Neural cell (in vitro differentiated cells): ENCODE data around the gene FAM78B. TPM values are rescaled to one million over a fixed set of nuclear protein-coding genes. Genes with fewer than 3 reads are reported as not detected.

Source experiments
- H2AFZ ChIP-seq: fragments of 200-600, 300-800 bp; sonication (generic), shearing (Covaris generic); 2 replicates; pipeline ENCODE4 v1.6.0; 2014; ENCODE audit warnings: low read depth, mild to moderate bottlenecking, antibody characterized with exemption, low read length, moderate library complexity
- H3F3A ChIP-seq: fragments of 200-600 bp; shearing (Covaris generic); 2 replicates; pipeline ENCODE4 v1.6.1; 2016; ENCODE audit warnings: mild to moderate bottlenecking, moderate library complexity, mixed read lengths, antibody characterized with exemption, low read length; ENCODE audit not compliant: insufficient read depth, poor library complexity, severe bottlenecking
- H3K27ac ChIP-seq: fragments of 200-600, 300-800 bp; sonication (generic), shearing (Covaris generic); 2 replicates; pipeline ENCODE4 v1.5.1; 2014; ENCODE audit warnings: mild to moderate bottlenecking, low read length, moderate library complexity
- H3K27me3 ChIP-seq: fragments of 300-800, 200-600 bp; sonication (generic), shearing (Covaris generic); 2 replicates; pipeline ENCODE4 v1.6.0; 2014; ENCODE audit warnings: mild to moderate bottlenecking, low read depth, low read length, moderate library complexity; ENCODE audit not compliant: insufficient read depth
- H3K36me3 ChIP-seq: fragments of 300-800, 200-600 bp; sonication (generic), shearing (Covaris generic); 2 replicates; pipeline ENCODE4 v1.5.1; 2014; ENCODE audit warnings: mild to moderate bottlenecking, antibody characterized with exemption, low read length, moderate library complexity; ENCODE audit not compliant: insufficient read depth
- H3K4me2 ChIP-seq: fragments of 300-800, 200-600 bp; sonication (generic), shearing (Covaris generic); 2 replicates; pipeline ENCODE4 v1.6.0; 2014; ENCODE audit warnings: mild to moderate bottlenecking, low read length
- H3K4me3 ChIP-seq: fragments of 300-800, 200-600 bp; sonication (generic), shearing (Covaris generic); 2 replicates; pipeline ENCODE4 v1.5.1; 2014; ENCODE audit warnings: mild to moderate bottlenecking, low read length, moderate library complexity
- H3K79me2 ChIP-seq: fragments of 200-600 bp; shearing (Covaris generic); replicated peaks from 2 replicates; pipeline ENCODE4 v1.6.0; 2014; ENCODE audit warnings: mild to moderate bottlenecking, low read length, moderate library complexity; ENCODE audit not compliant: insufficient read depth
- H3K9ac ChIP-seq: fragments of 300-800, 200-600 bp; sonication (generic), shearing (Covaris generic); 2 replicates; pipeline ENCODE4 v1.6.1; 2016; ENCODE audit warnings: mild to moderate bottlenecking, low read length, mixed read lengths
- H3K9me2 ChIP-seq: fragments of 200-600 bp; shearing (Covaris generic); 2 replicates; pipeline ENCODE4 v1.6.1; 2016; ENCODE audit warnings: mild to moderate bottlenecking, low read length, mixed read lengths; ENCODE audit not compliant: insufficient read depth
- H3K9me3 ChIP-seq: fragments of 200-600, 300-800 bp; sonication (generic), shearing (Covaris generic); 2 replicates; pipeline ENCODE4 v1.6.1; 2016; ENCODE audit warnings: mild to moderate bottlenecking, mixed run types, low read length, moderate library complexity, mixed read lengths
- H4K20me1 ChIP-seq: fragments of 200-600 bp; shearing (Covaris generic); 2 replicates; pipeline ENCODE4 v1.6.1; 2016; ENCODE audit warnings: mild to moderate bottlenecking, mixed run types; ENCODE audit not compliant: insufficient read depth
- EP300 ChIP-seq: fragments of 450-650 bp; conservative IDR thresholded peaks from 2 replicates; pipeline ENCODE4 v1.6.1; 2014; ENCODE audit warnings: antibody characterized with exemption, mild to moderate bottlenecking, moderate library complexity; ENCODE audit not compliant: poor library complexity, severe bottlenecking
- EZH2 ChIP-seq: fragments of 200-600, 300-800 bp; shearing (Covaris generic), sonication (generic); IDR thresholded peaks from 2 replicates; pipeline ENCODE4 v1.6.1; 2014; ENCODE audit warnings: antibody characterized with exemption, low read length, borderline replicate concordance, mild to moderate bottlenecking; ENCODE audit not compliant: insufficient read depth, poor library complexity, severe bottlenecking
- MXI1 ChIP-seq: fragments of 450-650 bp; conservative IDR thresholded peaks from 2 replicates; pipeline ENCODE4 v1.6.1; 2014; ENCODE audit warnings: antibody characterized with exemption, mild to moderate bottlenecking; ENCODE audit not compliant: poor library complexity, severe bottlenecking
- POLR2AphosphoS5 ChIP-seq: IDR thresholded peaks from 2 replicates; pipeline ENCODE4 v1.6.1; 2012
- RAD21 ChIP-seq: fragments of 450-650 bp; conservative IDR thresholded peaks from 2 replicates; pipeline ENCODE4 v1.6.1; 2014; ENCODE audit warnings: antibody characterized with exemption, mild to moderate bottlenecking, moderate library complexity
- SMC3 ChIP-seq: fragments of 450-650 bp; conservative IDR thresholded peaks from 2 replicates; pipeline ENCODE4 v1.6.1; 2014; ENCODE audit warnings: antibody characterized with exemption, mild to moderate bottlenecking, moderate library complexity; ENCODE audit not compliant: poor library complexity
- TAF1 ChIP-seq: IDR thresholded peaks from 2 replicates; pipeline ENCODE4 v1.6.1; 2012; ENCODE audit warnings: low read depth
- polyA plus RNA-seq: library from polyadenylated mRNA; depleted of rRNA; stranded (reverse); fragments of >200 nt; gene quantifications from 2 replicates; pipeline ENCODE4 v1.2.3, GENCODE V29; 2014
- TF ChIP-seq, protein P1 (sequence below): fragments of 450-650 bp; IDR thresholded peaks from 2 replicates; pipeline ENCODE4 v1.5.1; 2014; ENCODE audit warnings: antibody characterized with exemption, mild to moderate bottlenecking, moderate library complexity; ENCODE audit not compliant: poor library complexity, severe bottlenecking
- TF ChIP-seq, protein P2 (sequence below): IDR thresholded peaks from 2 replicates; pipeline ENCODE4 v1.6.1; 2012; ENCODE audit warnings: borderline replicate concordance

The FAM78B gene
- polyA plus RNA-seq, 1 donor from 2014 or later = 2.4 TPM

DNA sequence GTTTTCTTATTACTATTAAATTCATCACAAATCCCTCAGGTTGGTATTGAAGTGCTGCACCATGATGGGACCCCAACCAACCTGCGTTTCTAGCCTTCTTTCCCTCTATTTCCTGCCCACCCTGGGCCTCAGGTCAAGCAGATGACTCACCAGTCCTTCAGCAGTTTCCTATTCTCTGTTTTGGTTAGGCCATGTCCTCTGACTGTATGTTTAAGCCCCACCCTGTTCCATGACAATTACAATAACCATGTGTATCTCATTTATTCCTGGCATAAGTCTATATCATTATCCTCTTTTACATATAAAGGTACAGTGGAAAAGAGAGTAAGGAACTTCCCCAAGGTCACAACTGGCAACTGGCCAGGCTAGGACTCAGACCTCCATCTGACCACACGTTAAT lies 5.3 kb upstream of the FAM78B start:
- Histone ChIP-seq H3K9me3 (no peaks in the 10 kb centered on the region), H3K4me2 (no peak overlapping the region), H3F3A (no peaks in the 10 kb centered on the region), H3K9ac (no peak overlapping the region), H4K20me1 (no peaks in the 10 kb centered on the region), H2AFZ (no peak overlapping the region), H3K4me3 (no peak overlapping the region), H3K36me3 (no peaks in the 10 kb centered on the region), H3K27me3 (peaks cover 8% of the 10 kb centered on the region), H3K79me2 (no peaks in the 10 kb centered on the region), H3K9me2 (no peaks in the 10 kb centered on the region), H3K27ac (no peak overlapping the region)
- TF ChIP-seq, protein P1, sequence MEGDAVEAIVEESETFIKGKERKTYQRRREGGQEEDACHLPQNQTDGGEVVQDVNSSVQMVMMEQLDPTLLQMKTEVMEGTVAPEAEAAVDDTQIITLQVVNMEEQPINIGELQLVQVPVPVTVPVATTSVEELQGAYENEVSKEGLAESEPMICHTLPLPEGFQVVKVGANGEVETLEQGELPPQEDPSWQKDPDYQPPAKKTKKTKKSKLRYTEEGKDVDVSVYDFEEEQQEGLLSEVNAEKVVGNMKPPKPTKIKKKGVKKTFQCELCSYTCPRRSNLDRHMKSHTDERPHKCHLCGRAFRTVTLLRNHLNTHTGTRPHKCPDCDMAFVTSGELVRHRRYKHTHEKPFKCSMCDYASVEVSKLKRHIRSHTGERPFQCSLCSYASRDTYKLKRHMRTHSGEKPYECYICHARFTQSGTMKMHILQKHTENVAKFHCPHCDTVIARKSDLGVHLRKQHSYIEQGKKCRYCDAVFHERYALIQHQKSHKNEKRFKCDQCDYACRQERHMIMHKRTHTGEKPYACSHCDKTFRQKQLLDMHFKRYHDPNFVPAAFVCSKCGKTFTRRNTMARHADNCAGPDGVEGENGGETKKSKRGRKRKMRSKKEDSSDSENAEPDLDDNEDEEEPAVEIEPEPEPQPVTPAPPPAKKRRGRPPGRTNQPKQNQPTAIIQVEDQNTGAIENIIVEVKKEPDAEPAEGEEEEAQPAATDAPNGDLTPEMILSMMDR = no peak
- TF ChIP-seq MXI1 = no peak
- TF ChIP-seq TAF1 = no peak
- no peak for TF ChIP-seq EP300
- no peak for TF ChIP-seq SMC3
- TF ChIP-seq EZH2 = no peak
- TF ChIP-seq, protein P2, sequence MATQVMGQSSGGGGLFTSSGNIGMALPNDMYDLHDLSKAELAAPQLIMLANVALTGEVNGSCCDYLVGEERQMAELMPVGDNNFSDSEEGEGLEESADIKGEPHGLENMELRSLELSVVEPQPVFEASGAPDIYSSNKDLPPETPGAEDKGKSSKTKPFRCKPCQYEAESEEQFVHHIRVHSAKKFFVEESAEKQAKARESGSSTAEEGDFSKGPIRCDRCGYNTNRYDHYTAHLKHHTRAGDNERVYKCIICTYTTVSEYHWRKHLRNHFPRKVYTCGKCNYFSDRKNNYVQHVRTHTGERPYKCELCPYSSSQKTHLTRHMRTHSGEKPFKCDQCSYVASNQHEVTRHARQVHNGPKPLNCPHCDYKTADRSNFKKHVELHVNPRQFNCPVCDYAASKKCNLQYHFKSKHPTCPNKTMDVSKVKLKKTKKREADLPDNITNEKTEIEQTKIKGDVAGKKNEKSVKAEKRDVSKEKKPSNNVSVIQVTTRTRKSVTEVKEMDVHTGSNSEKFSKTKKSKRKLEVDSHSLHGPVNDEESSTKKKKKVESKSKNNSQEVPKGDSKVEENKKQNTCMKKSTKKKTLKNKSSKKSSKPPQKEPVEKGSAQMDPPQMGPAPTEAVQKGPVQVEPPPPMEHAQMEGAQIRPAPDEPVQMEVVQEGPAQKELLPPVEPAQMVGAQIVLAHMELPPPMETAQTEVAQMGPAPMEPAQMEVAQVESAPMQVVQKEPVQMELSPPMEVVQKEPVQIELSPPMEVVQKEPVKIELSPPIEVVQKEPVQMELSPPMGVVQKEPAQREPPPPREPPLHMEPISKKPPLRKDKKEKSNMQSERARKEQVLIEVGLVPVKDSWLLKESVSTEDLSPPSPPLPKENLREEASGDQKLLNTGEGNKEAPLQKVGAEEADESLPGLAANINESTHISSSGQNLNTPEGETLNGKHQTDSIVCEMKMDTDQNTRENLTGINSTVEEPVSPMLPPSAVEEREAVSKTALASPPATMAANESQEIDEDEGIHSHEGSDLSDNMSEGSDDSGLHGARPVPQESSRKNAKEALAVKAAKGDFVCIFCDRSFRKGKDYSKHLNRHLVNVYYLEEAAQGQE = no peak
- no peak for TF ChIP-seq POLR2AphosphoS5
- no peak for TF ChIP-seq RAD21

DNA sequence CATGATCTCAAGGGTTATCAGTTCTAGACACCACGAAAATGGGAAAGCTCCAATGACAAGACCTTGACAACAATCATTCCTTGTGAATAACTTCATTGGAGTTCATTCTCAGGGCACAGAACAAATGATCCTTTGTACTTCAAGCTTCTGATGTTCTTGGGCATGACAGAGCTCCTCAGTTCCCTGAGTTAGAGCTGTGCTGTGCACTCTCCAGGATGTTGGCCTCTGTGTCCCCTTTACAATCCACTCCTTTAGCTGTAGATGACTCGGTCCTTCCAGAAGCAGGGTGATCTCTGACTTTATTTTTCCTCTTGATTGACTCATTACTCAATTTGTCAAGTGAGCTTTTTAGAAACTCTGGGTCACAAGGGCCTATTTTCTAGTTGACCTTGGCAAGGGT lies 3.9 kb upstream of the FAM78B start:
- H2AFZ ChIP-seq = no peak overlapping the region
- H3K27ac ChIP-seq = no peak overlapping the region
- H3K4me3 ChIP-seq = no peak overlapping the region
- H3K27me3 ChIP-seq = peaks cover 11% of the 10 kb centered on the region
- no peaks in the 10 kb centered on the region for H3K9me2 ChIP-seq
- TF ChIP-seq EZH2 = no peak
- TF ChIP-seq SMC3 = no peak
- TF ChIP-seq EP300 = no peak
- TF ChIP-seq, protein P1 = no peak
- no peak for TF ChIP-seq TAF1
- TF ChIP-seq POLR2AphosphoS5 = no peak
- TF ChIP-seq, protein P2 = no peak
- TF ChIP-seq RAD21 = no peak
- TF ChIP-seq MXI1 = no peak
- no peak overlapping the region for H3K4me2 ChIP-seq
- H3K9ac ChIP-seq = no peak overlapping the region
- no peaks in the 10 kb centered on the region for H4K20me1 ChIP-seq
- H3K79me2 ChIP-seq = no peaks in the 10 kb centered on the region
- H3K36me3 ChIP-seq = no peaks in the 10 kb centered on the region
- no peaks in the 10 kb centered on the region for H3F3A ChIP-seq
- H3K9me3 ChIP-seq = no peaks in the 10 kb centered on the region
